ENCODE results near the gene C6orf58.

The C6orf58 gene

DNA sequence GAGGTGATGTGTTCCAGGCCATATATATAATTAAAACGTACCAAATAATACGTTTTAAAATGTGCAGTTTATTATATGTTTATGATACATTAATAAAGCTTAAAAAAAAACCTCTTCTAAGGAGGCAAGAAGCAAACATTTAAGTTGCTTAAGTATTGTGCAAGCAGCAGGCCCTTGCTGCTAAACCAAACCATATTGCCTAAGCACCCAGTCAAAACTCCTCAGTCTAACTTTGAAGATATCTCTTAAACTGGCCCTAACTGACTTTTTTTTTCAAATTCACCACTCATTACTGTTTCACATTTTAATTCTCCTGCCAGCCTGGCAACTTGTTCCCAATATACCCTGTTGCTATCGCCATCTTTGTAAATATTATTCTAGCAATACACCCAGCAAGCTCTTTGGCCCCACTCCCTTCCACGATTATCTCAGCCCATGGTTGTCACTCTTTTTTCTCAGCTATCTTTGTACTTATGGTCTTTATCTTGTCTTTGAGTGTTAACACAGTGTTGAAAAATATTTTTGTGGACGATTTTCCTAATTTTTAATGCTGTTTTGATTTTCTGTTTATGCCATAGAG is 60.9 kb downstream of the C6orf58 start:
- no peak for DNase-seq
- H3K4me3 ChIP-seq (ENCODE audit: low read depth, low read length), result no peak overlapping the region
- H3K27me3 ChIP-seq, result peaks cover 17% of the 10 kb centered on the region
- no peaks in the 10 kb centered on the region for H3K9me3 ChIP-seq
- TF ChIP-seq, protein P1, sequence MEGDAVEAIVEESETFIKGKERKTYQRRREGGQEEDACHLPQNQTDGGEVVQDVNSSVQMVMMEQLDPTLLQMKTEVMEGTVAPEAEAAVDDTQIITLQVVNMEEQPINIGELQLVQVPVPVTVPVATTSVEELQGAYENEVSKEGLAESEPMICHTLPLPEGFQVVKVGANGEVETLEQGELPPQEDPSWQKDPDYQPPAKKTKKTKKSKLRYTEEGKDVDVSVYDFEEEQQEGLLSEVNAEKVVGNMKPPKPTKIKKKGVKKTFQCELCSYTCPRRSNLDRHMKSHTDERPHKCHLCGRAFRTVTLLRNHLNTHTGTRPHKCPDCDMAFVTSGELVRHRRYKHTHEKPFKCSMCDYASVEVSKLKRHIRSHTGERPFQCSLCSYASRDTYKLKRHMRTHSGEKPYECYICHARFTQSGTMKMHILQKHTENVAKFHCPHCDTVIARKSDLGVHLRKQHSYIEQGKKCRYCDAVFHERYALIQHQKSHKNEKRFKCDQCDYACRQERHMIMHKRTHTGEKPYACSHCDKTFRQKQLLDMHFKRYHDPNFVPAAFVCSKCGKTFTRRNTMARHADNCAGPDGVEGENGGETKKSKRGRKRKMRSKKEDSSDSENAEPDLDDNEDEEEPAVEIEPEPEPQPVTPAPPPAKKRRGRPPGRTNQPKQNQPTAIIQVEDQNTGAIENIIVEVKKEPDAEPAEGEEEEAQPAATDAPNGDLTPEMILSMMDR (IDR thresholded peaks at IDR 0.05; ENCODE audit: low read depth, low read length), result no peak
- no peaks in the 10 kb centered on the region for H3K4me1 ChIP-seq
- H3K36me3 ChIP-seq, result no peaks in the 10 kb centered on the region

Data from BE2C (cell line).